Measurements from ENCODE around the gene PFN1.
"Not testable (repeated sequence)": the region's sequence is repeated elsewhere in the genome, so short reads cannot be mapped to it uniquely, and the experiment has no call there.

The PFN1 gene

GRCh38 chr17:4920351-4921048 is 27.8 kb downstream of the PFN1 start:
- no peak for DNase-seq

GRCh38 chr17:4919511-4920047 is 28.8 kb downstream of the PFN1 start:
- DNase-seq: no peak

GRCh38 chr17:4914551-4914950 is 33.8 kb downstream of the PFN1 start:
- DNase-seq: not testable (repeated sequence)

- no peak for DNase-seq
These were observed 34.3 kb downstream of the PFN1 start for GRCh38 chr17:4913994-4914393.

- peak; percentile 69 to 70 for DNase-seq
These were observed 39.4 kb downstream of the PFN1 start for GRCh38 chr17:4908711-4909496.

- no peak for DNase-seq
These were observed 40.0 kb downstream of the PFN1 start for GRCh38 chr17:4908301-4908700.

GRCh38 chr17:4906642-4907041 is 41.7 kb downstream of the PFN1 start:
- DNase-seq: not testable (repeated sequence)

- DNase-seq: peak; percentile 71 to 73
These were observed 45.1 kb downstream of the PFN1 start, which contains the start of gene CHRNE for GRCh38 chr17:4903051-4903818. Gene CHRNE (minus strand): TSS chr17:4903098. CDS start chr17:4903063, 35 bp downstream.

GRCh38 chr17:4902540-4902939 is 45.8 kb downstream of the PFN1 start:
- DNase-seq: no peak

GRCh38 chr17:4901648-4902344 is 46.5 kb downstream of the PFN1 start:
- no peak for DNase-seq

GRCh38 chr17:4901108-4901647 is 47.2 kb downstream of the PFN1 start:
- no peak for DNase-seq

GRCh38 chr17:4900231-4901107 is 47.9 kb downstream of the PFN1 start:
- DNase-seq: peak; percentile 33

GRCh38 chr17:4899341-4900230 is 48.7 kb downstream of the PFN1 start, which contains the start of gene C17orf107:
Gene C17orf107 (plus strand): TSS chr17:4899536. CDS start chr17:4899763, 227 bp downstream.
- peak; percentile 96 for DNase-seq

- no peak for DNase-seq
These were observed 49.4 kb downstream of the PFN1 start for GRCh38 chr17:4898927-4899326.

- no peak for DNase-seq
These were observed 50.0 kb downstream of the PFN1 start for GRCh38 chr17:4898351-4898750.

GRCh38 chr17:4897785-4898184 is 50.5 kb downstream of the PFN1 start:
- no peak for DNase-seq

- DNase-seq: no peak
These were observed 51.1 kb downstream of the PFN1 start for GRCh38 chr17:4897198-4897687.

- no peak for DNase-seq
These were observed 51.8 kb downstream of the PFN1 start for GRCh38 chr17:4896332-4897197.
